Neuronal stem cell (in vitro differentiated cells): Measurements from ENCODE around the gene VBP1.

Experiments
- DNase-seq: peaks from one replicate; pipeline ENCODE4 v3.0.0-alpha.2; 2013; ENCODE audit warnings: low spot score
- H2AFZ ChIP-seq: one replicate; pipeline ENCODE4 v1.6.1; 2013; ENCODE audit warnings: mild to moderate bottlenecking, low read length, inconsistent platforms
- H2AK5ac ChIP-seq: 2 replicates; pipeline ENCODE4 v1.6.1; 2013; ENCODE audit warnings: low read depth, mild to moderate bottlenecking, inconsistent platforms, low read length, moderate library complexity, mixed read lengths
- H2BK120ac ChIP-seq: 2 replicates; pipeline ENCODE4 v1.6.1; 2013; ENCODE audit warnings: low read depth, mild to moderate bottlenecking, inconsistent platforms, low read length, moderate library complexity, mixed read lengths
- H2BK12ac ChIP-seq: one replicate; pipeline ENCODE4 v1.6.1; 2013; ENCODE audit warnings: low read length, inconsistent platforms
- H2BK15ac ChIP-seq: 2 replicates; pipeline ENCODE4 v1.6.1; 2013; ENCODE audit warnings: mild to moderate bottlenecking, low read length, inconsistent platforms, mixed read lengths
- H2BK5ac ChIP-seq: one replicate; pipeline ENCODE4 v1.6.1; 2013; ENCODE audit warnings: inconsistent platforms, mild to moderate bottlenecking, low read length, moderate library complexity
- H3K14ac ChIP-seq: one replicate; pipeline ENCODE4 v1.6.1; 2013; ENCODE audit warnings: low read length, inconsistent platforms
- H3K18ac ChIP-seq: 2 replicates; pipeline ENCODE4 v1.6.1; 2013; ENCODE audit warnings: low read length, inconsistent platforms
- H3K23ac ChIP-seq: 2 replicates; pipeline ENCODE4 v1.6.1; 2013; ENCODE audit warnings: low read depth, mild to moderate bottlenecking, mixed read lengths, low read length, inconsistent platforms; ENCODE audit not compliant: poor library complexity
- H3K27ac ChIP-seq: replicated peaks from 3 replicates; pipeline ENCODE4 v1.5.1; 2013; ENCODE audit warnings: low read length, inconsistent platforms
- H3K27me3 ChIP-seq, 3 experiments: 2 replicates each; pipeline ENCODE4 v1.6.1; 2013; ENCODE audit warnings: low read length in 3 of 3, mild to moderate bottlenecking in 2 of 3, inconsistent platforms in 1 of 3, low read depth in 1 of 3, mixed read lengths in 1 of 3, moderate library complexity in 1 of 3; ENCODE audit not compliant: control insufficient read depth in 3 of 3, insufficient read depth in 3 of 3
- H3K36me3 ChIP-seq, 2 donors: replicated peaks in 1 of 2; 2 replicates each; pipeline ENCODE4 v1.6.1; 2013; ENCODE audit warnings: low read length in 2 of 2; ENCODE audit not compliant: control insufficient read depth in 2 of 2, insufficient read depth in 2 of 2
- H3K4ac ChIP-seq: 2 replicates; pipeline ENCODE4 v1.6.1; 2013; ENCODE audit warnings: inconsistent platforms, mild to moderate bottlenecking, low read length, moderate library complexity
- H3K4me1 ChIP-seq, 2 donors: 1 replicate in 1 of 2; 2 replicates in 1 of 2; pipeline ENCODE4 v1.6.1; 2013; ENCODE audit warnings: low read length in 2 of 2, low read depth in 1 of 2; ENCODE audit not compliant: control insufficient read depth in 2 of 2, insufficient read depth in 1 of 2
- H3K4me2 ChIP-seq: one replicate; pipeline ENCODE4 v1.6.1; 2013; ENCODE audit warnings: mild to moderate bottlenecking, low read length, inconsistent platforms; ENCODE audit not compliant: insufficient read depth, poor library complexity, severe bottlenecking
- H3K4me3 ChIP-seq, 2 donors: 2 replicates each; pipeline ENCODE4 v1.5.1; 2013; ENCODE audit warnings: low read length in 2 of 2, mild to moderate bottlenecking in 2 of 2, inconsistent platforms in 1 of 2, moderate library complexity in 1 of 2
- H3K79me1 ChIP-seq: one replicate; pipeline ENCODE4 v1.6.1; 2013; ENCODE audit warnings: low read depth, mild to moderate bottlenecking, inconsistent platforms, low read length, moderate library complexity
- H3K9ac ChIP-seq: one replicate; pipeline ENCODE4 v1.6.1; 2013; ENCODE audit warnings: mild to moderate bottlenecking, low read depth, low read length, inconsistent platforms; ENCODE audit not compliant: poor library complexity
- H3K9me3 ChIP-seq, 2 donors: replicated peaks in 1 of 2; 2 replicates each; pipeline versions ENCODE3 to v1.6.1; 2013; ENCODE audit warnings: low read length in 2 of 2, mild to moderate bottlenecking in 2 of 2, inconsistent platforms in 1 of 2, low read depth in 1 of 2, mixed read lengths in 1 of 2, moderate library complexity in 1 of 2; ENCODE audit not compliant: control insufficient read depth in 2 of 2, insufficient read depth in 1 of 2
- H4K8ac ChIP-seq: one replicate; pipeline ENCODE4 v1.6.1; 2013; ENCODE audit warnings: low read depth, mild to moderate bottlenecking, inconsistent platforms, low read length, moderate library complexity
- H4K91ac ChIP-seq: one replicate; pipeline ENCODE4 v1.6.1; 2013; ENCODE audit warnings: low read length, low read depth, mild to moderate bottlenecking, inconsistent platforms; ENCODE audit not compliant: poor library complexity
- whole genome bisulfite sequencing, 2 donors: extraction: QIAGEN DNeasy Blood & Tissue Kit; methylation state at CpG; one replicate each; pipeline ENCODE4 v1.1.7; 2013; ENCODE audit warnings: missing lambda C conversion rate in 2 of 2, mixed read lengths in 1 of 2; ENCODE audit not compliant: insufficient read length in 2 of 2, insufficient replicate concordance in 1 of 2; ENCODE audit errors: extremely low coverage in 2 of 2; 5-methylcytosine and 5-hydroxymethylcytosine counted together

VBP1 gene

GRCh38 chrX:155211208-155211607 lies 5.1 kb upstream of the VBP1 start:
- H3K4ac ChIP-seq: no peak overlapping the region
- no peaks in the 10 kb centered on the region for H3K27me3 ChIP-seq
- H3K18ac ChIP-seq: no peak overlapping the region
- H3K9me3 ChIP-seq: no peaks in the 10 kb centered on the region
- H3K4me2 ChIP-seq: no peak overlapping the region
- no peak overlapping the region for H2BK12ac ChIP-seq
- H3K4me3 ChIP-seq: no peak overlapping the region
- no peaks in the 10 kb centered on the region for H3K4me1 ChIP-seq
- H3K23ac ChIP-seq: no peak overlapping the region
- no peak overlapping the region for H2AFZ ChIP-seq
- H4K8ac ChIP-seq: no peak overlapping the region
- H3K36me3 ChIP-seq: no peaks in the 10 kb centered on the region
- no peak overlapping the region for H2BK120ac ChIP-seq
- no CpG with 5 or more reads among the region's 3 CpGs for WGBS, 2 donors
- H3K27ac ChIP-seq: no peak overlapping the region
- DNase-seq: no peak
- H2BK15ac ChIP-seq: no peak overlapping the region
- H3K14ac ChIP-seq: no peak overlapping the region
- H4K91ac ChIP-seq: no peak overlapping the region
- no peak overlapping the region for H2BK5ac ChIP-seq
- H3K79me1 ChIP-seq: no peaks in the 10 kb centered on the region
- H3K9ac ChIP-seq: no peak overlapping the region
- H2AK5ac ChIP-seq: no peak overlapping the region

- no peak overlapping the region for H3K18ac ChIP-seq
- H3K27ac ChIP-seq: no peak overlapping the region
- H3K36me3 ChIP-seq: peaks cover 0 to 4% of the 10 kb centered on the region in 2 donors
- no peak for DNase-seq
- H4K91ac ChIP-seq: no peak overlapping the region
- no peaks in the 10 kb centered on the region for H3K79me1 ChIP-seq
- no peak overlapping the region for H3K9ac ChIP-seq
- H3K9me3 ChIP-seq: no peaks in the 10 kb centered on the region
- no peak overlapping the region for H2BK120ac ChIP-seq
- H2BK15ac ChIP-seq: no peak overlapping the region
- peaks cover 2 to 3% of the 10 kb centered on the region in 2 donors for H3K4me1 ChIP-seq
- H3K4ac ChIP-seq: no peak overlapping the region
- no peak overlapping the region for H2AK5ac ChIP-seq
- H2BK5ac ChIP-seq: no peak overlapping the region
- no peak overlapping the region for H3K14ac ChIP-seq
- WGBS, 2 donors: no CpG with 5 or more reads among the region's 4 CpGs
- no peak overlapping the region for H2BK12ac ChIP-seq
- H3K4me3 ChIP-seq: no peak overlapping the region
- no peaks in the 10 kb centered on the region for H3K27me3 ChIP-seq
- no peak overlapping the region for H3K4me2 ChIP-seq
- no peak overlapping the region for H2AFZ ChIP-seq
- H4K8ac ChIP-seq: no peak overlapping the region
- H3K23ac ChIP-seq: no peak overlapping the region
Observed at GRCh38 chrX:155213731-155214130, 2.5 kb upstream of the VBP1 start.

GRCh38 chrX:155215443-155216178 lies 649 bp upstream of the VBP1 start:
- H3K9me3 ChIP-seq: no peaks in the 10 kb centered on the region
- DNase-seq: no peak
- no peaks in the 10 kb centered on the region for H3K79me1 ChIP-seq
- H3K4me1 ChIP-seq: peaks cover 2 to 3% of the 10 kb centered on the region in 2 donors
- no peak overlapping the region for H2BK120ac ChIP-seq
- H3K4me3 ChIP-seq: peak overlapping the region; percentile 79 to 89
- no peak overlapping the region for H3K4ac ChIP-seq
- no peak overlapping the region for H2BK15ac ChIP-seq
- H3K27me3 ChIP-seq: no peaks in the 10 kb centered on the region
- H3K4me2 ChIP-seq: peak overlapping the region; percentile 57
- no CpG with 5 or more reads among the region's 15 CpGs for WGBS, 2 donors
- no peak overlapping the region for H3K14ac ChIP-seq
- H4K91ac ChIP-seq: no peak overlapping the region
- no peak overlapping the region for H2BK12ac ChIP-seq
- no peak overlapping the region for H2AK5ac ChIP-seq
- peaks cover 0 to 11% of the 10 kb centered on the region in 2 donors for H3K36me3 ChIP-seq
- H4K8ac ChIP-seq: no peak overlapping the region
- no peak overlapping the region for H2BK5ac ChIP-seq
- H3K23ac ChIP-seq: no peak overlapping the region
- H3K9ac ChIP-seq: no peak overlapping the region
- no peak overlapping the region for H3K18ac ChIP-seq
- peak overlapping the region; percentile 89 for H2AFZ ChIP-seq
- peak overlapping the region; percentile 77 for H3K27ac ChIP-seq

- Histone ChIP-seq H3K27me3 (no peaks in the 10 kb centered on the region), H2AK5ac (no peak overlapping the region), H3K23ac (no peak overlapping the region), H3K27ac (peak overlapping the region; percentile 32), H2BK5ac (no peak overlapping the region), H3K9me3 (no peaks in the 10 kb centered on the region), H3K4me3 (peak overlapping the region; percentile 89 to 99), H2BK120ac (no peak overlapping the region), H3K18ac (no peak overlapping the region), H2BK12ac (no peak overlapping the region), H3K36me3 (peaks cover 0 to 25% of the 10 kb centered on the region in 2 donors), H3K4ac (no peak overlapping the region), H2AFZ (peak overlapping the region; percentile 89), H3K9ac (no peak overlapping the region), H4K8ac (no peak overlapping the region), H4K91ac (no peak overlapping the region), H3K4me2 (peak overlapping the region; percentile 48), H3K4me1 (peaks cover 2 to 3% of the 10 kb centered on the region in 2 donors), H3K14ac (no peak overlapping the region), H3K79me1 (no peaks in the 10 kb centered on the region), H2BK15ac (no peak overlapping the region)
- peak; percentile 1 for DNase-seq
- no CpG with 5 or more reads among the region's 11 CpGs for WGBS, 2 donors
Observed at GRCh38 chrX:155216940-155217440, 730 bp downstream of the VBP1 start.
